Right atrium auricular region (tissue), 2 donors: ENCODE measurements around the gene MGLL. TPM values are rescaled to one million over a fixed set of nuclear protein-coding genes. Genes with fewer than 3 reads are reported as not detected.

ENCODE experiments used
- DNase-seq: peaks from one replicate; pipeline ENCODE4 v3.0.0-alpha.2; 2019; ENCODE audit warnings: low spot score
- H3K27ac ChIP-seq, 2 donors: fragments of 200-600 bp; sonication (generic); 1 replicate in 1 of 2; 2 replicates in 1 of 2; pipeline ENCODE4 v1.5.1; 2016 to 2019
- H3K27me3 ChIP-seq, 2 donors: fragments of 200-600 bp; sonication (generic); one replicate each; pipeline versions ENCODE4 v1.5.1 to v1.6.0; 2017 to 2019
- H3K36me3 ChIP-seq: fragments of 200-600 bp; sonication (generic); one replicate; pipeline ENCODE4 v1.5.1; 2016
- H3K4me1 ChIP-seq, 2 donors: fragments of 200-600 bp; sonication (generic); one replicate each; pipeline versions ENCODE4 v1.5.1 to v1.6.0; 2017 to 2019
- H3K4me3 ChIP-seq, 2 donors: fragments of 200-600 bp; sonication (generic); 1 replicate in 1 of 2; 2 replicates in 1 of 2; pipeline ENCODE4 v1.5.1; 2017 to 2019; ENCODE audit warnings: mild to moderate bottlenecking in 1 of 2, moderate library complexity in 1 of 2
- H3K9me3 ChIP-seq, 2 donors: fragments of 200-600 bp; sonication (generic); one replicate each; pipeline ENCODE4 v1.5.1; 2019
- CTCF ChIP-seq, 2 donors: fragments of 200-600 bp; sonication (generic); IDR thresholded peaks; one replicate each; pipeline ENCODE4 v1.5.1; 2019; ENCODE audit warnings: antibody characterized with exemption in 2 of 2
- total RNA-seq, 2 donors: library from RNA; depleted of rRNA; stranded (reverse); fragments of >200 nt; gene quantifications; one replicate each; pipeline ENCODE4 v1.1.0, GENCODE V29; 2016

MGLL gene
- total RNA-seq, 2 donors from 2014 or later: 36.3 to 46.4 TPM

- Histone ChIP-seq H3K4me1 (no peaks in the 10 kb centered on the region), H3K36me3 (no peaks in the 10 kb centered on the region), H3K4me3 (no peak overlapping the region), H3K27me3 (no peaks in the 10 kb centered on the region), H3K9me3 (peaks cover 0 to 9% of the 10 kb centered on the region in 2 donors), H3K27ac (no peak overlapping the region)
- DNase-seq: no peak
- no peak for TF ChIP-seq CTCF (IDR thresholded peaks at IDR 0.05)
Measured at GRCh38 chr3:127834771-127835170, 12.5 kb upstream of the MGLL start.

GRCh38 chr3:127833281-127834032, 11.1 kb upstream of the MGLL start:
- H3K27me3 ChIP-seq: no peaks in the 10 kb centered on the region
- H3K36me3 ChIP-seq: no peaks in the 10 kb centered on the region
- DNase-seq: no peak
- H3K4me3 ChIP-seq: no peak overlapping the region
- no peak for TF ChIP-seq CTCF (IDR thresholded peaks at IDR 0.05)
- H3K27ac ChIP-seq: no peak overlapping the region
- H3K4me1 ChIP-seq: no peaks in the 10 kb centered on the region
- H3K9me3 ChIP-seq: peaks cover 0 to 22% of the 10 kb centered on the region in 2 donors

- Histone ChIP-seq H3K4me1 (no peaks in the 10 kb centered on the region), H3K4me3 (no peak overlapping the region), H3K9me3 (peaks cover 0 to 34% of the 10 kb centered on the region in 2 donors), H3K27ac (no peak overlapping the region), H3K36me3 (no peaks in the 10 kb centered on the region), H3K27me3 (no peaks in the 10 kb centered on the region)
- DNase-seq: no peak
- TF ChIP-seq CTCF (IDR thresholded peaks at IDR 0.05): peak; percentile 26 to 69
Measured at GRCh38 chr3:127831723-127832172, 9.4 kb upstream of the MGLL start.

- no peak for DNase-seq
- no peaks in the 10 kb centered on the region for H3K36me3 ChIP-seq
- no peak for TF ChIP-seq CTCF (IDR thresholded peaks at IDR 0.05)
- H3K27me3 ChIP-seq: no peaks in the 10 kb centered on the region
- H3K27ac ChIP-seq: no peak overlapping the region
- no peak overlapping the region for H3K4me3 ChIP-seq
- H3K4me1 ChIP-seq: no peaks in the 10 kb centered on the region
- peaks cover 0 to 34% of the 10 kb centered on the region in 2 donors for H3K9me3 ChIP-seq
Measured at GRCh38 chr3:127829537-127829936, 7.2 kb upstream of the MGLL start.

GRCh38 chr3:127827808-127828207, 5.5 kb upstream of the MGLL start:
- TF ChIP-seq CTCF (IDR thresholded peaks at IDR 0.05): no peak
- no peak overlapping the region for H3K27ac ChIP-seq
- no peak overlapping the region for H3K4me3 ChIP-seq
- DNase-seq: no peak
- H3K36me3 ChIP-seq: no peaks in the 10 kb centered on the region
- peaks cover 0 to 34% of the 10 kb centered on the region in 2 donors for H3K9me3 ChIP-seq
- H3K4me1 ChIP-seq: peaks cover 0 to 5% of the 10 kb centered on the region in 2 donors
- no peaks in the 10 kb centered on the region for H3K27me3 ChIP-seq
